Small intestine (tissue), 7 donors: ENCODE data around the gene CCDC146. TPM values are rescaled to one million over a fixed set of nuclear protein-coding genes. Genes with fewer than 3 reads are reported as not detected.
A peak's percentile ranks its signal among the peaks of the same experiment; 100 is the strongest.

Experiments
- DNase-seq, 2 donors: peaks; one replicate each; pipeline versions ENCODE4 v3.0.0 to v3.0.0-alpha.2; 2013
- FAIRE-seq: peaks from 2 replicates; lab custom pipeline; 2012; peaks lifted over from hg19 to GRCh38; lab: Jason Lieb, UNC
- H3K27ac ChIP-seq, 3 donors: one replicate each; pipeline ENCODE4 v1.5.1; 2013; ENCODE audit warnings: low read length in 2 of 3, mild to moderate bottlenecking in 2 of 3, control low read depth in 1 of 3, inconsistent platforms in 1 of 3, low read depth in 1 of 3, moderate library complexity in 1 of 3
- H3K27me3 ChIP-seq, 3 donors: one replicate each; pipeline ENCODE4 v1.6.1; 2013; ENCODE audit warnings: low read length in 3 of 3, inconsistent platforms in 1 of 3; ENCODE audit not compliant: control insufficient read depth in 3 of 3, insufficient read depth in 3 of 3
- H3K36me3 ChIP-seq, 3 donors: one replicate each; pipeline ENCODE4 v1.6.1; 2013; ENCODE audit warnings: low read length in 3 of 3, inconsistent platforms in 1 of 3, low read depth in 1 of 3, mild to moderate bottlenecking in 1 of 3, moderate library complexity in 1 of 3; ENCODE audit not compliant: control insufficient read depth in 3 of 3, insufficient read depth in 2 of 3
- H3K4me1 ChIP-seq, 3 donors: one replicate each; pipeline ENCODE4 v1.6.1; 2013; ENCODE audit warnings: low read length in 2 of 3, inconsistent platforms in 1 of 3, low read depth in 1 of 3, mild to moderate bottlenecking in 1 of 3, moderate library complexity in 1 of 3; ENCODE audit not compliant: control insufficient read depth in 3 of 3, insufficient read depth in 2 of 3
- H3K4me3 ChIP-seq, 3 donors: one replicate each; pipeline ENCODE4 v1.5.1; 2013; ENCODE audit warnings: low read length in 3 of 3, control low read depth in 1 of 3, inconsistent platforms in 1 of 3, low read depth in 1 of 3, mild to moderate bottlenecking in 1 of 3, moderate library complexity in 1 of 3
- H3K9me3 ChIP-seq, 2 donors: one replicate each; pipeline ENCODE4 v1.6.1; 2013; ENCODE audit warnings: low read depth in 1 of 2, low read length in 1 of 2; ENCODE audit not compliant: control insufficient read depth in 2 of 2, insufficient read depth in 1 of 2
- WGBS, 3 donors: extraction: QIAGEN DNeasy Blood & Tissue Kit; methylation state at CpG; one replicate each; pipeline ENCODE4 v1.1.7; 2013; 5-methylcytosine and 5-hydroxymethylcytosine counted together
- polyA plus RNA-seq, 4 donors: library from polyadenylated mRNA; stranded (reverse) in 3 of 4; unstranded in 1 of 4; fragments of 200-250 nt in 3 of 4; fragments of 120-200 nt in 1 of 4; gene quantifications; one replicate each; pipeline versions ENCODE4 v1.2.1 to v1.2.3, GENCODE V29; 2013
- donor health status: healthy with polysubstance abuse.
- donor health status: control.
- donor health status: control.
- donor health status: Bipolar disorder and iron deficiency.
- donor health status: healthy.

CCDC146 gene
- polyA plus RNA-seq, 4 donors = 2.4 to 7.5 (median 6.5) TPM

DNA sequence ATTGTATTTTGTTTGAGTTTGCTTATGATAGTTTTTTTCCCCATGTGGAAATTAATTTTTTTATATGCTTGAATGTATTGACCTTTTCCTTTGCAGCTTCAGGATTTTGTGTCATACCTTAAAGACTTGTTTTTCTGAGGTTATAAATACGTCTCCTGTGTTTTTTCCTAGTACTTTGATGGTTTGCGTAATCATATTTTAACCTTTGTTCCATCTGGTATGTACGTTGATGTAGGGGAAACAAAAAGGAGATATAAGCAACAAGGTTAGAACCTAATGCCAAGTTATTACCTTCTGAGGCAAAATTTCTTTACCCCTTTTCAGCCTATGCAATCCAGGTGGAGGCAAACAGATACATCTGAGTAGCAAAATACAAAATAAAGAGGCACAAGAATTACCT, 59.3 kb downstream of the CCDC146 start:
- Histone ChIP-seq H3K27ac (peak overlapping the region in 1 of 3 donors; percentile 52), H3K36me3 (no peaks in the 10 kb centered on the region), H3K4me1 (peaks cover 0 to 9% (median 0%) of the 10 kb centered on the region in 3 donors), H3K9me3 (peaks cover 0 to 7% of the 10 kb centered on the region in 2 donors), H3K27me3 (no peaks in the 10 kb centered on the region), H3K4me3 (no peak overlapping the region)
- WGBS, 3 donors = 31 to 63% (median 48%) methylated on average over 3 of the region's 3 CpGs
- no peak for FAIRE-seq
- DNase-seq = peak; percentile 40 to 71

DNA sequence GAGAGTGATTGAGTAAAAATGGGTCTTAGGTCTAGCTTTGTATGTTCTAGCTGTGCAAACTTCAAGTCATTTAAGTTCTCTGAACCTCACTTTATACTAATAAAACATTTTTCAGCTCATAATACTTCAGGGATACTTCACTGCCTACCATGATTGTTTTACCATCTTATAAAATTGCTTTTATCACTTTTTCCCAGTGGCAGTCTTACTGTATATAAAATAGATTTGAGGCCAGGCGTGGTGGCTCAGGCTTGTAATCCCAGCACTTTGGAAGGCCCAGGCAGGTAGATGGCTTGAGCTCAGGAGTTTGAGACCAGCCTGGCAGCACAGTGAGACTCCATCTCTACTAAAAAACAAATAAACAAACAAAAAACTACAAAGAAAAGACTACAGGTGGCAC, 59.8 kb downstream of the CCDC146 start:
- FAIRE-seq (no peak), DNase-seq (no peak)
- 88 to 100% (median 89%) methylated on average over 1 of the region's 1 CpG for WGBS, 3 donors
- Histone ChIP-seq H3K4me1 (peaks cover 0 to 9% (median 0%) of the 10 kb centered on the region in 3 donors), H3K27me3 (no peaks in the 10 kb centered on the region), H3K27ac (no peak overlapping the region), H3K9me3 (peaks cover 0 to 7% of the 10 kb centered on the region in 2 donors), H3K4me3 (no peak overlapping the region), H3K36me3 (no peaks in the 10 kb centered on the region)

GRCh38 chr7:77184463-77184862, 62.0 kb downstream of the CCDC146 start:
- Histone ChIP-seq H3K4me3 (no peak overlapping the region), H3K9me3 (peaks cover 0 to 7% of the 10 kb centered on the region in 2 donors), H3K27ac (no peak overlapping the region), H3K4me1 (peaks cover 0 to 9% (median 0%) of the 10 kb centered on the region in 3 donors), H3K27me3 (no peaks in the 10 kb centered on the region), H3K36me3 (no peaks in the 10 kb centered on the region)
- no peak for FAIRE-seq
- no peak for DNase-seq

- FAIRE-seq (no peak), DNase-seq (no peak)
- Histone ChIP-seq H3K27ac (no peak overlapping the region), H3K4me1 (peaks cover 0 to 9% (median 0%) of the 10 kb centered on the region in 3 donors), H3K9me3 (peaks cover 0 to 7% of the 10 kb centered on the region in 2 donors), H3K36me3 (no peaks in the 10 kb centered on the region), H3K4me3 (no peak overlapping the region), H3K27me3 (no peaks in the 10 kb centered on the region)
- WGBS, 3 donors = 53 to 88% (median 78%) methylated on average over 3 of the region's 3 CpGs
Observed at GRCh38 chr7:77184990-77185389, 62.6 kb downstream of the CCDC146 start.

DNA sequence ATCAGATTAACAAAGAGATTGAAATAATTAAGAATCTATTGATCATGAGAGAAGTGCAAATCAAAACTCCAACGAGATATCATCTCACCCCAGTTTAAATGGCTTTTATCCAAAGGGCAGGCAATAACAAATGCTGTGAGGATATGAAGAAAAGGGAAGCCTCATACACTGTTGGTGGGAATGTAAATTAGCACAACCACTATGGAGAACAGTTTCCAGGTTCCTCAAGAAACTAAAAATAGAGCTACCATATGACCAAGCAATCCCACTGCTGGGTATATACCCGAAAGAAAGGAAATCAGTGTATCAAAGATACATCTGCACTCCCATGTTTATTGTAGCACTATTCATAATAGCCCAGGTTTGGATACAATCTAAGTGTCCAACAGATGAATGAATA, 63.5 kb downstream of the CCDC146 start:
- H3K36me3 ChIP-seq = no peaks in the 10 kb centered on the region
- DNase-seq (no peak), FAIRE-seq (no peak)
- no peaks in the 10 kb centered on the region for H3K27me3 ChIP-seq
- H3K4me1 ChIP-seq = peaks cover 0 to 9% (median 0%) of the 10 kb centered on the region in 3 donors
- peaks cover 0 to 4% of the 10 kb centered on the region in 2 donors for H3K9me3 ChIP-seq
- 85 to 90% (median 86%) methylated on average over 2 of the region's 2 CpGs for WGBS, 3 donors
- no peak overlapping the region for H3K4me3 ChIP-seq
- H3K27ac ChIP-seq = no peak overlapping the region

DNA sequence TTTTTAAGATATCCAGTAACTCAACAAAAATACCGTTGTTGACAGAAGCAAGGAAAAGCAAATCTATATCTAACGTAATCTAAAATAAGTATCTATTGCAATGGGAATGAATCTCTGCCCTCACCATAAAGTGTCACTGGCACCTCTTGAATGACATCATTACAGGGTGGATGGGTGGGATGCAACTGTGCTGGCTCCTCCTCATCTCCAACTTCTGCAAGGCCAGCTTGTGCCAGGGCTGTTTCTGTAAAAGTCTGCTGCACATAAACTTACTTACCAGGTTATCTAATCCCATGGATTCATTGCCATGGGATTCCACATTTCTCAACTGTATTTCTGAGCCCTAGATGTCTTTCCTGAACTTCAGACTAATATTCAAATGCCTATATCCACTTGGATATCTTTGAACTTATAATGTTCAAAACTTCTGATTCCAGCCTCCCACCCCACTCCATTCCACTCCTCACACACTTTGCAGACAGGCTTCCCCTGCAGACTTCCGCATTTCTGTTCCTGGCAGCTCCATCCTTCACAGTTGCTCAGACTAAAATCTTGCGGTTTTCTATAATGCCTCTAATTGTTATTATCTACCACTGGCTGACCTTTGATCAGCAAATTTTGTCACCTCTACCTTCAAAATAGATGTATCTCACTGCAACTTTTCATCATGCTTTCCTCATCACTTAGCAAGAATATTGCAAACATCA, 66.5 kb downstream of the CCDC146 start:
- 83 to 89% (median 85%) methylated on average over 4 of the region's 4 CpGs for WGBS, 3 donors

GRCh38 chr7:77197141-77197540, 74.7 kb downstream of the CCDC146 start:
- Histone ChIP-seq H3K27ac (peak overlapping the region in 2 of 3 donors; percentile 54 to 71), H3K27me3 (no peaks in the 10 kb centered on the region), H3K4me1 (peaks cover 4 to 22% (median 5%) of the 10 kb centered on the region in 3 donors), H3K9me3 (no peaks in the 10 kb centered on the region), H3K36me3 (no peaks in the 10 kb centered on the region), H3K4me3 (peak overlapping the region in 1 of 3 donors; percentile 12)
- FAIRE-seq (no peak), DNase-seq (peak; percentile 61 to 80)
- 19 to 59% (median 47%) methylated on average over 4 of the region's 4 CpGs for WGBS, 3 donors

More for the DNA sequence above, 66.5 kb downstream of the CCDC146 start:
- Histone ChIP-seq H3K27me3 (no peaks in the 10 kb centered on the region), H3K27ac (no peak overlapping the region), H3K36me3 (no peaks in the 10 kb centered on the region), H3K9me3 (no peaks in the 10 kb centered on the region), H3K4me3 (no peak overlapping the region), H3K4me1 (no peaks in the 10 kb centered on the region)
- no peak for DNase-seq
- FAIRE-seq = no peak

DNA sequence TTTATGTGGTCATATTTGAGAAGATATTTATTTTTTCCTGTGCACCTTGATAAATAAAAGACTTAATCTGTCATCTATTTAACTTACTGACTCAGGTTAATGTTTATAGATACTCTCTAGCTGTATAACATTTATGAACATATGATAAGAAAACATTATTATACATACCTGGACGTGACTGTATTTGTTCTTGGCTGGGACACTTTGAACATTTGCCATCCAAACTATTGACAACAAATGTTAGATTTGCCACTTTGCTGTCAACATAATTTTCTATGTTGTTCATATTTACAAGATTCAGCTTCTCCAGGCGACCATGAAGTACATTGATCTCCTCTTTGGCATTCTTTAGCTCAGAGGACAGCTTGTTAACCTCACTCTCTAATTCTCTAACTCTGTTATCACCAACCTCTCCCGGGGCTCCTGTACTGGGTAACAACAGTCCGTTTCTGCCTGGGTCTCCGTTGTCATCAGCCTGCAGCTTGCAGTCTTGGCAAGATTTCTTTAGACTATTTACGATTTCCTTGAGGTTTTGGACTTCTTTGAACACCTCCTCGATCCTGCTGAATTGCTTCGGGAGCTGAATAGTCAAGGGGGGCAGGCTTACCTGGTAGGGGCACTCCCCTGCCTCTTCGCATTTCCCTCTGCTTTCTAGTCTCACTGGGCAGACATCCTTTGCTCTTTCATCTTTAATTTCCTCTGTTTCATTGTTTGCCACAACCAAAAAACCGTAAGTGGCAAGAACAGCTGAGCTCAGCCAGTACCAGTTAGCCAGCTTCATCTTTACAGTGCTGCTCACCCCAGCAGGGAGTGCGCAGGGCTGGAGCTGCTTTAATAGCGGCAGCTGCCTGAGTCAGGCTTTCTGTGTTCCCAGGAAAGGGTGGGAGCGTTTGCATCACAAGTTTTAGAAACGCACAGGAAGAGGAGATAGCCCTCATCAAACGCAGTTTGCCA, 76.9 kb downstream of the CCDC146 start, which contains the start of gene FGL2:
TSS of gene FGL2 (minus strand) at position 807 of the 954 bp plus-strand sequence. CDS start at position 781, 26 bp downstream.
- H3K36me3 ChIP-seq = no peaks in the 10 kb centered on the region
- peak within 1 kb of the TSS; percentile 74 to 82 (median 81) for H3K27ac ChIP-seq
- DNase-seq (peak; percentile 55 to 62), FAIRE-seq (peak; percentile 91)
- 3 to 9% (median 4%) methylated on average over 15 of the region's 15 CpGs for WGBS, 3 donors
- peaks cover 9 to 35% (median 11%) of the 10 kb centered on the region in 3 donors for H3K4me1 ChIP-seq
- no peaks in the 10 kb centered on the region for H3K27me3 ChIP-seq
- peak within 1 kb of the TSS; percentile 18 to 49 (median 43) for H3K4me3 ChIP-seq
- no peaks in the 10 kb centered on the region for H3K9me3 ChIP-seq
